Psoas muscle (tissue), 8 donors: Measurements from ENCODE around the gene SIX6. TPM values are rescaled to one million over a fixed set of nuclear protein-coding genes. Genes with fewer than 3 reads are reported as not detected.

Source experiments
- ATAC-seq, 4 donors: fragments of 200-7000 bp; cut with Tn5 transposase; one replicate each; pipeline ENCODE4 v1.9.1; 2020; ENCODE audit warnings: moderate library complexity in 3 of 4, mild to moderate bottlenecking in 2 of 4
- DNase-seq, 2 donors: peaks; one replicate each; pipeline ENCODE4 v3.0.0-alpha.2; 2020
- H3K27ac ChIP-seq: fragments of 200-600 bp; one replicate; pipeline ENCODE4 v1.8.0; 2022
- H3K27me3 ChIP-seq, 3 donors: fragments of 200-600 bp in 1 of 3; one replicate each; pipeline versions ENCODE4 v1.6.1 to v1.8.0; 2013 to 2022; ENCODE audit warnings: low read length in 2 of 3, mild to moderate bottlenecking in 2 of 3, moderate library complexity in 1 of 3; ENCODE audit not compliant: insufficient read depth in 3 of 3
- H3K36me3 ChIP-seq, 2 donors: fragments of 200-600 bp in 1 of 2; one replicate each; pipeline versions ENCODE4 v1.6.1 to v1.8.0; 2013 to 2022; ENCODE audit warnings: low read depth in 1 of 2, mild to moderate bottlenecking in 1 of 2, moderate library complexity in 1 of 2; ENCODE audit not compliant: insufficient read depth in 1 of 2
- H3K4me1 ChIP-seq: fragments of 200-600 bp; one replicate; pipeline ENCODE4 v1.8.0; 2022
- H3K4me3 ChIP-seq: fragments of 200-600 bp; one replicate; pipeline ENCODE4 v1.8.0; 2022; ENCODE audit warnings: mild to moderate bottlenecking
- H3K9me3 ChIP-seq: fragments of 200-600 bp; one replicate; pipeline ENCODE4 v1.8.0; 2022
- CTCF ChIP-seq: fragments of 200-600 bp; IDR thresholded peaks from one replicate; pipeline ENCODE4 v1.8.0; 2022; ENCODE audit warnings: antibody characterized with exemption
- WGBS, 3 donors: extraction: QIAGEN DNeasy Blood & Tissue Kit; methylation state at CpG; one replicate each; pipeline versions ENCODE4 v1.1.6 to v1.1.7; 2013; 5-methylcytosine and 5-hydroxymethylcytosine counted together
- intact Hi-C, 2 donors: fragments of 100-400 bp; cut with DNase I; formaldehyde crosslinking; loops; one replicate each; pipeline versions ENCODE4 v1.11.0 to v1.14.2; 2022
- polyA plus RNA-seq, 3 donors: library from polyadenylated mRNA; stranded (reverse); fragments of 200-250 nt; gene quantifications; one replicate each; pipeline ENCODE4 v1.2.3, GENCODE V29; 2013
- total RNA-seq, 4 donors: library from RNA; stranded (reverse); fragmentation: NEBNext Ultra II Directional in 2 of 4; extraction: Animal tissue kit (Norgen Biotek cat#: 25700) in 2 of 4; gene quantifications; one replicate each; pipeline versions ENCODE4 v1.2.1 to v1.2.4, GENCODE V29; 2021 to 2023
- donor health status: healthy with polysubstance abuse.
- donor health status: DM: no; HTN: no; CAD: no; lungs with moderate emphysema.
- donor health status: Bipolar disorder and iron deficiency.
- donor health status: healthy.
- donor health status: DM: yes; HTN: yes; CAD: no.
- donor health status: DM: no; HTN: no; CAD: no.
- donor health status: DM: no; HTN: no; CAD: no.
- donor health status: DM: yes; HTN: yes; CAD: no.

SIX6 gene
- total and polyA plus RNA-seq, 7 donors: 0.03 to 0.38 (median 0.17) TPM; not detected in 1

GRCh38 chr14:60514741-60515491 lies 6.0 kb downstream of the SIX6 start:
- H3K9me3 ChIP-seq: no peaks in the 10 kb centered on the region
- DNase-seq (peak; percentile 61 to 83), ATAC-seq (peak; percentile 88 to 95 (median 91))
- H3K27me3 ChIP-seq: peaks cover 0 to 20% (median 6%) of the 10 kb centered on the region in 3 donors
- H3K4me3 ChIP-seq: peak overlapping the region; percentile 69
- H3K4me1 ChIP-seq: no peaks in the 10 kb centered on the region
- intact Hi-C loops: no loop called here
- TF ChIP-seq CTCF: peak; percentile 56
- H3K27ac ChIP-seq: peak overlapping the region; percentile 43
- H3K36me3 ChIP-seq: no peaks in the 10 kb centered on the region
- WGBS, 3 donors: 1 to 5% (median 2%) methylated on average over 58 to 79 of the region's 79 CpGs

GRCh38 chr14:60515511-60516289 lies 6.8 kb downstream of the SIX6 start:
- ATAC-seq (peak; percentile 9 to 40 (median 24)), DNase-seq (peak in 1 of 2 donors; percentile 53)
- H3K27me3 ChIP-seq: peaks cover 0 to 14% (median 4%) of the 10 kb centered on the region in 3 donors
- no peaks in the 10 kb centered on the region for H3K4me1 ChIP-seq
- no peak overlapping the region for H3K27ac ChIP-seq
- no peaks in the 10 kb centered on the region for H3K36me3 ChIP-seq
- intact Hi-C loops: no loop called here
- 24 to 44% (median 36%) methylated on average over 53 to 66 of the region's 66 CpGs for WGBS, 3 donors
- no peaks in the 10 kb centered on the region for H3K9me3 ChIP-seq
- peak overlapping the region; percentile 69 for H3K4me3 ChIP-seq
- TF ChIP-seq CTCF: no peak

GRCh38 chr14:60532442-60532841 lies 23.5 kb downstream of the SIX6 start:
- no peaks in the 10 kb centered on the region for H3K4me1 ChIP-seq
- intact Hi-C loops: no loop called here
- H3K27ac ChIP-seq: no peak overlapping the region
- no peaks in the 10 kb centered on the region for H3K36me3 ChIP-seq
- H3K27me3 ChIP-seq: no peaks in the 10 kb centered on the region
- 60 to 61% (median 60%) methylated on average over 3 of the region's 3 CpGs for WGBS, 3 donors
- DNase-seq (no peak), ATAC-seq (no peak)
- no peak overlapping the region for H3K4me3 ChIP-seq
- TF ChIP-seq CTCF: no peak
- no peaks in the 10 kb centered on the region for H3K9me3 ChIP-seq

GRCh38 chr14:60537663-60538062 lies 28.7 kb downstream of the SIX6 start:
- H3K4me1 ChIP-seq: no peaks in the 10 kb centered on the region
- TF ChIP-seq CTCF: no peak
- no peak for DNase-seq
- no peaks in the 10 kb centered on the region for H3K36me3 ChIP-seq
- ATAC-seq: no peak
- peaks cover 10% of the 10 kb centered on the region for H3K9me3 ChIP-seq
- H3K27me3 ChIP-seq: no peaks in the 10 kb centered on the region
- no peak overlapping the region for H3K4me3 ChIP-seq
- intact Hi-C loops: no loop called here
- no peak overlapping the region for H3K27ac ChIP-seq
